NOMO-1 treated with DMSO at 0.1 percent for 48 hours (cell line): Measurements from ENCODE around the gene CCDC154.

Experiments used
- DNase-seq: peaks from one replicate; lab custom pipeline; 2025; ENCODE audit not compliant: unreplicated experiment; lab: John Stamatoyannopoulos, UW

Gene CCDC154

GRCh38 chr16:1397779-1398178 is 46.6 kb downstream of the CCDC154 start:
- no peak for DNase-seq

DNA sequence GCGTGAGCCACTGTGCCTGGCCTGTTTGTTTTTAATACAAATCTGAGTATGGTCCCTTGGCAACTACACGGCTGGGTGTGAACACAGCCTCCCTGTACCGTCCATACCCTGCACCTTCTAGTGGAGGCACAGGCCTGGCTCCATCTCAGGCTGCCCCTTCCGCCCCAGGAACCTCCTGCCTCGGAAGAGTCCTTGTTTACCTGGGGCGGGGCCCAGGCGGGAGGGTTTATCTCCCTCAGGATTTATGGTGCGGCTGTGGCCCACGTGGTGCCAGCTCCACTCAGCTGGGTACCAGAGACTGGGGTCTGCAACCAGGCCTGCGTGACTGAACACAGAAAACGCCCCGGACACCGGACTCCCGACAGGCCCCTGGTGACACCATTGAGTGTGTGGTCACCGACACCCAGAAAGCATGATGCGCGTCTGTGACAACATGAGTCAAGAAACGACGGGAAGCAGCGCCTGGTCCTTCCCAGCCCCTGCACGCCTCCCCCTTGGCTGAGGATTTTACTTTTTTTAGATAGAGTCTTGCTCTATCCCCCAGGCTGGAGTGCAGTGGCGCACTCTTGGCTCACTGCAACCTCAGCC is 48.8 kb downstream of the CCDC154 start:
- no peak for DNase-seq

DNA sequence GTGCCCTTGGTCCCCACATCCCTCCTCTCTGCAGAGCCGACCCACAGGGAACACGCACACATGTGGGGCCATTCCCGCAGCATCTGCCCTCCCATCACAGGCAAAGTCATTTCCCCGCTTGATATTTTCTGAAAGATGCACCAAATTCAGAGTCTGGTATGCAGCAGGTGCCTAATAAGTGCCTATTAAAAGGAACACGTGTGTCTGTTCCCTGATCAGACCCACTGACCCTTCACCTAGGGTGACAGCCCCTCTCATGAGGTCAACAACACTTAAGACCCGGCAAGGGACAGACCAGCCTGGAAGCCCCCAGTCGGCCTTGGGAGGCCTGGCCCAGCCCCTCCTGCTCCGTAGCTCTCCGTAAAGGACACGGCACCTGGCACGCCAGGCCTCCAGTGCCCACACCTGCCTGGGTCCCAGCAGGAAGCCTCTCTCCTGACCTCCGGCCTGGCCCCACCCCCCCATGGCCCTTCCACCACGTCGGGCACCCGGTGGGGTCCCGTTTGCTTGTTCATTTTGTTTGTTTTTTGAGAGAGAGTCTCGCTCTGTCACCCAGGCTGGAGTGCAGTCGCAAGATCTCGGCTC is 49.9 kb downstream of the CCDC154 start:
- DNase-seq = no peak

- DNase-seq = no peak
These were observed 50.7 kb downstream of the CCDC154 start for GRCh38 chr16:1393613-1394176.

DNA sequence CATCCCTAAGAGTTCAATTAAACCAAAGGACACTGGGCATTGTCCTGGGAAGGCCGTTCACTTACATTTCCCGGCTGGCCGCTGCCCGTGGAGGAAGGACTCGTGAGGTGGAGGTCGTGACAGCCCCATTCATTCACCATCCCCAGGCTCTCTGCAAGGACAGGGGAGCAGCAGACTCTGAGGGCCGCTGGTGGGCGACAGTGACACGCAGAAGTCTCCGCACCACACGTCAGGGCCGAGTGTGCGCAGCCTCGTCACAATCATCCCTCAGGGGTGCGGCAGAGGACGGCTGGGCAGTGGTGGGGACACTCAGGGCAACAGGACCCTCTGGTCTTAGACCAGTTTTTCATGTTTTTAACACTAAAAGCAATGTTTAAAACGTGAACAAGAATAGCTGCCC is 51.5 kb downstream of the CCDC154 start:
- no peak for DNase-seq

DNA sequence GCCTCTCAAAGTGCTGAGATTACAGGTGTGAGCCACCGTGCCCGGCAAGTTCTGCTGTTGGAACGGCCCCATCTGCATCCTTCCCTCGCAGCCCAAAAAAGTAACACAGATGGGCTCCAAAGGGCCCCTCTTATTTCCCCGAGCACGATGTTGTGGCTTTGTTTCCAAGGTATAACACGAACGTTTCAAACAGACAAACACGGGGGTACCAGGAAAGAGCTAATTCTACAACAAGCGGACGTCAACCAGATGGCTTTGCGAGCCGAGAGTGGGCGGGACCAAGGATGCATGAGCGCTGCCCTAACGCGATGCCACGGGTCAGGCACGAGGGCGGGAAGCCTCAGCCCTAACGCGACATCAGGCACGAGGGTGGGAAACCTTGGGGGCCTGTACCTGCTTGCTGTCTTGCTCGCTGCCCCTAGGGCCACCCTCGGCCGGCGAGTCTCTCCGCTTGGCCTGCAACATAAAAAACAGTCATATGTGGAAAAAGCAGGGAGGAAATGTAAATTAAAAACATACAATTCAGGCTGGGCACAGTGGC is 54.0 kb downstream of the CCDC154 start:
- no peak for DNase-seq

GRCh38 chr16:1389762-1390161 is 54.6 kb downstream of the CCDC154 start:
- DNase-seq = no peak

GRCh38 chr16:1387331-1387730 is 57.0 kb downstream of the CCDC154 start:
- no peak for DNase-seq

GRCh38 chr16:1385232-1385631 is 59.1 kb downstream of the CCDC154 start:
- DNase-seq = no peak
